ENCODE measurements around the gene SEC14L5. TPM values are rescaled to one million over a fixed set of nuclear protein-coding genes. Genes with fewer than 3 reads are reported as not detected.

SEC14L5 gene
- total RNA-seq, 1 donor from 2014 or later: 3.1 TPM

GRCh38 chr16:5016967-5017677 lies 59.0 kb downstream of the SEC14L5 start:
- DNase-seq: no peak

GRCh38 chr16:5017678-5017969 lies 59.5 kb downstream of the SEC14L5 start:
- no peak for DNase-seq

- peak; percentile 68 for DNase-seq
These were observed 60.7 kb downstream of the SEC14L5 start for GRCh38 chr16:5018793-5019192.

GRCh38 chr16:5019775-5020174 lies 61.6 kb downstream of the SEC14L5 start:
- no peak for DNase-seq

GRCh38 chr16:5020551-5020950 lies 62.4 kb downstream of the SEC14L5 start:
- DNase-seq: no peak

GRCh38 chr16:5022521-5022920 lies 64.4 kb downstream of the SEC14L5 start:
- no peak for DNase-seq

- peak; percentile 12 for DNase-seq
These were observed 66.5 kb downstream of the SEC14L5 start for GRCh38 chr16:5024632-5025031.

- DNase-seq: peak; percentile 29
These were observed 67.1 kb downstream of the SEC14L5 start for GRCh38 chr16:5025171-5025632.

GRCh38 chr16:5026664-5027063 lies 68.5 kb downstream of the SEC14L5 start:
- no peak for DNase-seq

- DNase-seq: no peak
These were observed 69.0 kb downstream of the SEC14L5 start for GRCh38 chr16:5027086-5027485.

- no peak for DNase-seq
These were observed 69.6 kb downstream of the SEC14L5 start for GRCh38 chr16:5027575-5028235.

- DNase-seq: no peak
These were observed 70.9 kb downstream of the SEC14L5 start for GRCh38 chr16:5028950-5029475.

GRCh38 chr16:5030251-5030870 lies 72.2 kb downstream of the SEC14L5 start:
- DNase-seq: no peak

GRCh38 chr16:5031601-5032000 lies 73.5 kb downstream of the SEC14L5 start:
- no peak for DNase-seq

GRCh38 chr16:5032748-5033167 lies 74.6 kb downstream of the SEC14L5 start:
- DNase-seq: no peak

GRCh38 chr16:5033256-5034166 lies 75.4 kb downstream of the SEC14L5 start, which contains the start of gene NAGPA:
Gene NAGPA, minus strand, starts transcription at chr16:5033935. Its CDS starts 21 bp downstream, at chr16:5033914.
- peak; percentile 93 for DNase-seq

GRCh38 chr16:5034167-5034523 lies 76.0 kb downstream of the SEC14L5 start:
- no peak for DNase-seq

- no peak for DNase-seq
These were observed 77.7 kb downstream of the SEC14L5 start for GRCh38 chr16:5035909-5036227.

GRCh38 chr16:5036228-5037156 lies 78.4 kb downstream of the SEC14L5 start:
- no peak for DNase-seq

- DNase-seq: peak; percentile 11
These were observed 82.3 kb downstream of the SEC14L5 start for GRCh38 chr16:5040451-5040850.

GRCh38 chr16:5041600-5042133 lies 83.5 kb downstream of the SEC14L5 start:
- DNase-seq: no peak
